ENCODE measurements around the gene TMEM190.
"Not testable (repeated sequence)": the region's sequence is repeated elsewhere in the genome, so short reads cannot be mapped to it uniquely, and the experiment has no call there.

Gene TMEM190

DNA sequence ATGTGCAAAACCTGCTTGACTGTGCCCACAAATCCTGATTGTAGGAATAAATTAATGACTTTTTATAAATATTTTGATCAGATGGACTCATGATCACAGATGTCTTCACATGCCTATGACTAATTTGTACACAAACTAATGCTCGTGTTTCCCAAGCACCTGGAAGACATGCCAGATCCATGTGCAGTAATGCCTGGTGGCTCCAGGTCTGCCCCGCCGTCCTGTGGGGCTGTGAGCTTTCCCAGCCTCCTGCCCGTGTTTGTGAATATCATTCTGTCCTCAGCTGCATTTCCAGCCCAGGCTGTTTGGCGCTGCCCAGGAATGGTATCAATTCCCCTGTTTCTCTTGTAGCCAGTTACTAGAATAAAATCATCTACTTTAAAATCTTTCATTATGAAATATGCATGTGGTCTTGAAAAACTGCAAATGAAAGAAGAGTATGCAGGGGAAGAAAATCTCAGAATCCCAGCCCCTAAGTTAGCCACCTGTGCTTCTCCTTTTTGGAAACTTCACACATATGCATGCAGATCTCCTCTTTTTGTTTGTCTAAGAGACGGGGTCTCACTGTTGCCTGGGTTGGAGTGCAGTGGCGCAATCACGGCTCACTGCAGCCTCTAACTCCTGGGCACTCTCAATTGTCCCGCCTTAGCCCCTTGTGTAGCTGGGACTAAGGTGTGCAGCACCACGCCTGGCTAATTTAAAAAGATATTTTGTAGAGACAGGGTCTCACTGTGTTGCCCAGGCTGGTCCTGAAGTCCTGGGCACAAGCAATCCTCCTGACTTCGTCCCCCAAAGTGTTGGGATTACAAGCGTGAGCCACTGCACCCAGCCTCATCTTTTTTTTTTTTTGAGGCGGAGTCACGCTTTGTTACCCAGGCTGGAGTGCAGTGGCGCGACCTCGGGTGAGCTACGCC is 15.3 kb downstream of the TMEM190 start:
- no peak for DNase-seq

DNA sequence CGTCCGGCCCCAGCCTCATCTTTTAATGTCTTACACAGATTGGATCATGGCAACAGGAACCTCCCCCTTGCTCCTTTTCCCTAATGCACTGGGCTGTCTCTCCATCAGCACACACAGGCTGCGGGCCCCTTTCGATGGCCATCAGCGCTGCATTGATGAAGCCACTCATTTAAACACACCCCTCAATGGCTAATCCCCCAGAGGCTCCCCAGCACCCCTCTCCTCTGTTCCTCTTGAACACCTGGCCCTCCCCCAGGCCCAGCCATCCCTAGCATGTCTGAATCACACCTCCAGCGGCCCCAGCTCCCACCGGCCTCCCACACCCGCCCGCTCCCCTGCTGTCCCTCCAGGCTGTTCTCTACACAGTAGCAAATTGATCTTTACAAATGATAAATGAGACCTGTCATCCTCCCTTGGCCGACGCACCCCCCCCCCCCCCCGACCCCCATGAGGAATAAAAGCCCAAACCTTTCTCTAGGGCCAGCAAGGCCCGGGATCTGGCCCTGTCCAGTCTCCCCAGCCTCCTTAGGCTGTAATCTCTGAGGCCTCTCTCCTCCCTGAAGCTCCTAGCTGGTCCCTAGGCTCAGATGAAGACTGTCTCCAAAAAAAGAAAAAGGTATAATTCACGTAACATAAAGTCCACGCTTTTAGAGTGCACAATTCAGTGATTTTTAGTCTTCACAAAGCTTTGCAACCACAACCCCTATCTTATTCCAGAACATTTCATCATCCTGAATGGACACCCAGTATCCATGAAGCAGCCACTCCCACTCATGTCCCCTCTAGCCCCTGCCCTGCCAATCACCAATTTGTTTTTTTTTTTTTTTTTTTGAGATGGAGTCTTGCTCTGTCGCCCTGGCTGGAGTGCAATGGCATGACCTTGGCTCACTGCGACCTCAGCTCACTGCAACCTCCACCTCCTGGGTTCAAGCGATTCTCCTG is 16.5 kb downstream of the TMEM190 start:
- DNase-seq = no peak

DNA sequence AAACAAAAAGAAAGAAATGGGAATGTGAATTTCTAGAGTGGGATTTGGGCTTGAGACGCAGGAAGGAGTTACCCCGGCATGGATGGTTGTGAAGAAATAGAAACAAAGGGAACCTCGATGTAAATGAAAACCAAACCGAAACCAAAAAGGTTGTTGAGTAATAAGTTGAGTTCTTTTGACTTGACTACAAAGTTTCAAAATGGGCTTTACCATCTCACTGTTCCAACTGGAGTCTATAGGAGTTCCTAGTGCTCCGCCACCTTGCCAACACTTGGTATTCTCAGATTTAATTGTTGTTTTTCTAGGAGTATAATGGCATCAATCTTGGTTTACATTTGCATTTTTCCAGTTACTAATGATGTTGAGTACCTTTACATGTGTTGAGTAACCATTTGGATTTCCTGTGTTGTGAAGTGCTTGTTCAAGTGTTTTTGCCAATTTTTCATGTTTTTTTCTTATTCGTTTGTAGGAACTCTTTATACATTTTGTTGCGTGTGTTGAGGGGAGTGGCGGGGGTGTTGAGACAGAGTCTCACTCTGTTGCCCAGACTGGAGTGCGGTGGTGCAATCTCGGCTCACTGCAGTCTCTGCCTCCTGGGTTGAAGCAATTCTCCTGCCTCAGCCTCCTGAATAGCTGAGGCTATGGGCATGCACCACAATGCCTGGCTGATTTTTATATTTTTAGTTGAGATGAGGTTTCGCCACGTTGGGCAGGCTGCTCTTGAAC is 21.7 kb downstream of the TMEM190 start:
- DNase-seq = no peak

DNA sequence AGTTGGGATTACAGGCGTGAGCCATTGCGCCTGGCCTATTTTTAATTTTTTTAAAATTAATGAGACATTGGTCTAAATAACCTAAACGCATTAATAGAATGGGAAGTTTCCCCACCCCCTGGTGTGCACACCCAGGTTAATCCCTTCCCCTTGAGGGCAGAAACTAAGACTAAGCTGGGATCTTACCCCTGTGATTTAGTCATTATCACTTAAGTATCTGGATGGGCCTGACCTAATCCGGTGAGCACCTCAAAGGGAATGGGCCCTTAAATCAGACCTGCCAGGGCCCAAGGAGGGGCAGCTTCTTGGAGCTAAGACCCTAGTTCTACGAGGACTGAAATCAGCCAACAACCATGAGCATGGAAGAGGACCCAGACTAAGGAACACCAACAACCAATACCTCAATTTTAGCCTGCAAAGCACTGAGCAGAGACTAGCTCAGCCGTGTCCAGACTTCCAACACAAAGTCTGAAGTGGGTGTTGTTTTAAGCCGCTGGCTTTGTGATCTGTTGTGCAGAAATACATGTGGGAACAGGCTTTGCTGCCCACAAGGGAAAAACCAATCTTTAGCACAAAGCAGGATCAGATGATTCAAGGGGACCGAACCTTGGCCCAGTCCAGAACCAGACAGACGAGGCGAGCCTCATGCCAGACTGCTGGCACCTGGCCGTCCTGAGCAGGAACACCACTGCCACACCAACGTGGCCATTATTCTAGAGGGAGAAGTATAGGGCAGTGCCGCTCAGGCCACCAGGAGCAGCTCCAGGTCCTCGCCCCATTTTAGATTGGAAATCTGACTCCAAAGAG is 23.9 kb downstream of the TMEM190 start:
- no peak for DNase-seq

DNA sequence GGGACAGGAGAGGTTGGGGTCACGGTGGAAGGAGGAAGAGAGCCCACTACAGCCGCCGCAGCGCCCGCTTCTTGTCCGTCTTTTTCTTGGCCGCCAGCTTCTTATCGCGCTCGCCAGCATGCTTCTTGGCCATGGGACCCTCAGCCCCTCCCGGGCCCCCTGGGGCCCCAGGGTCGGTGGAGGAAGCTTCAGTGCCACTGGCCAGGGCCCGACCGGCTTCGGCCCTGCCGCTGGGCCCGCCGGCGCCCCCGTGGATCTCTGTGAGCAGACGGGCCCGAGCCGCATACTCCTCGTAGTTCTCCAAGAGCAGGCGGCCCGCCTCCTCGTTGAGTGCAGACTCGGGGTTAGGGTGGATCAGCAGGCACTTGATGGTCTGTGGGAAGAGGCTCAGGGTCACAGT is 24.8 kb downstream of the TMEM190 start:
- DNase-seq = not testable (repeated sequence)

DNA sequence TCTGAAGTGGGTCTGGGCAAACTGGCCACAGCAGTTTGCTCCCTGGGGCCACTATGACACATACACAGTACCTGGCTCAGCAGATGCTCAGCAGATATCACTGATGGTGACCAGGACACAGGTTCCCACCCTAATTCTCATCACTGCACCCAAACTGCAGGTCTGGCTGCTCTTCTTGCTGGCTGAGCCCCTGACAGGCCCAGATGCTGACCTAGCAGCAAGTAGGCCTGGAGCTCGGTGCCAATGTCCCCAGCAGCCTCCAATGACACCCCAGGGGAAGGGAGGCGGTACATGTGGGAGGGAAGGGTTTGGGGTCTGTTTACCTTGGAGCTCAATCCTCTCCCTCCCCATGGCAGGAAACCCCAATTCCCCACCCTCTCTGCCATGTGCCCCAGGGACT is 25.9 kb downstream of the TMEM190 start:
- no peak for DNase-seq

DNA sequence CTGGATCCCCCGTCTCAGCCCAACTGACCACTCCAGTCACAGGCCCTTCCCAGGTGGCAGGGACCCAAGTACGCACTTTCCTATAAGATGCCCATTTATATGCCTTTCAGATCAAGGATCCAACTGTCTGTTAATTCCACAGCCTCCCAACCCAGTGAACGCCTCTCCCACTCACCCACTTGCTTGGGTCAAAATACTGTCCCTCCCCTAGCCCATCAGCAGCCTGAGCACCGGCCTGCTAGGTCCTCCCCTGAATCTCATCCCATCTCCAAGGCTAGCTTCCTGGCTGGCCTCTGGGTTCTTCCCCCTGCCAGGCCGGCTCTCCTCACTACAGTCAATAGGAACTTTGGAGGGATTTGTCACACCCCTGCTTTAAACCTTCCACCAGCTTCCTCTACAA is 29.0 kb downstream of the TMEM190 start:
- no peak for DNase-seq

DNA sequence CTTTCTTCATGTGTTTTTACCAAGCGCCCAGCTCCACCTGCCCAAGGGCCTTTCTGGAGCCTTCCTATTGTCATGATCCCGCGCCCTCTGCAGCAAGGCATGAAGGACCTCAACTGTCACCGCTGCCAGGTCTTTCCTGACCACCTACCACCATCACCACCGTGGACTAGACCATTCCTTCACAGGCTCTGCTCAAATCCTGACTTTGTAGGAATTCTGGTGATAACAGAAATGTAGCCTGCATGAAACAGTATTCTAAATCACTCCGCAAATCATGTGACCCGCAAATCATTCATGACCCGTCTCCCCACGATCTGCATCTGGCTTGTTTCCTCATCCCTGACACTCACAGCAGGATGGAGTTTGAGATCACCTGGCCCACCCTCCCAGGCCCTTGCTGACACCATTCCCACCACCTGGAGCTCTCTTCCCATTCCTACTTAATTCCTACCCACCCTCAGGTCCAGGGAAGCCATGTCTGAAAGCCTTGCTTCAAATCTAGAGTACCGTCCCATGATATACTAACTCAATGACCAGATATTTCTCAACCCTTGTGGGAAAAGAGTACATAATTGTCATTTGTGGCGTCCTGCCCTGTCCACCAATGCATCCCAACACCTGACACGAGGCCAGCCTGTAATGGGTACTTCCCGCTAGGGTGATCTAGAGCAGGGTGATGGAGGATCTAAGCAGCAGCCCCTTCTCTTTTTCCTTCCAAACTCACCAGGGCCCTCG is 29.6 kb downstream of the TMEM190 start:
- no peak for DNase-seq

DNA sequence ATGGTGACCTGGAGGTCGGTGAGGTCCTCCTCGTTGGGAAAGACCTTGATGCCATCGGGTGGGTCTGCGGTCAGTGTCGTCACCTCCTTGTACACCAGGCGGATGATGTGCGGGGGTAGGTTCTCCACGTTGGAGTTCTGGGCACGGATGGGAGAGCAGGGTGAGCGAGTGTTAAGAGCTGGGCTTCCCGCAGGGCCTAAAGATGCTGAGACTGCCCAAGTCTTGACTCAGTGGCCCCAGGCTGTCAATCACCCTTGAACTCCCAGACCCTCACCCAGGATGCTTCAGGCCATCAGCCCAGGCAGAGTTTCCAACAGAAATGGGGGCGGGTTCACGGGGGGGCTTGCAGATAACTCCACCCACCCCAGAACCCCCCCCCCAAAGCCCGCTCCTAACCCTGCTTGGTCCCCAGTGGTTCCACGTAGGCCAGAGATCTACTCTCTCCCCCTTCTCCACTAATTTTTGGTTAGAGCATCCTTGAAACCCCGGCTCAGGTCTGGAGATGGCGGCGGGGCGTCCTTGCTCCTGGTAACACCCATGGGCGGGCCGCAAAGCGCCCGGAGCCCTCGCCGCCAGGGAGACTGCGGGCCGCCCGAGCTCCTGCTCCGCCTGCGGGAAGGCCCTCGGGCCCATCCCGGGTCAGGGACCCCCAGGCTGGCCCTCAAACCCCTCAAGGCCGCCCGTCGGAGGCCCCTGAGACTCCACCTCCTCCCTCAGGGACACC is 30.4 kb downstream of the TMEM190 start:
- no peak for DNase-seq

DNA sequence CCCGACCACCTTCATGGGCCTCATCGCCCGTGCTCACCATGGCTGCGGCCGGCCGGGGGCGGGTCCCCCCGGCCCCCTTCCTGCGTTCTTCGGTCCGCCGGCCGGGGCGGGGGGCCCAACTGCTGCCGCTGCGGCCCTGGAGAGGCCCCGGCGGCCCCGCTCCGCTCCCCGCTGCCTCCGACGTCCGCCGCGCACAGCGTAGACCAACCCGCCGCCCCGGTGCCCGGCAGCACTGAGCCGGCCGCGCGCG is 30.8 kb downstream of the TMEM190 start, which contains the start of gene UBE2S:
Gene UBE2S, minus strand, starts transcription at position 239 of the 250 bp plus-strand sequence. Its CDS starts 199 bp downstream, at position 40.
- DNase-seq = not testable (repeated sequence)

DNA sequence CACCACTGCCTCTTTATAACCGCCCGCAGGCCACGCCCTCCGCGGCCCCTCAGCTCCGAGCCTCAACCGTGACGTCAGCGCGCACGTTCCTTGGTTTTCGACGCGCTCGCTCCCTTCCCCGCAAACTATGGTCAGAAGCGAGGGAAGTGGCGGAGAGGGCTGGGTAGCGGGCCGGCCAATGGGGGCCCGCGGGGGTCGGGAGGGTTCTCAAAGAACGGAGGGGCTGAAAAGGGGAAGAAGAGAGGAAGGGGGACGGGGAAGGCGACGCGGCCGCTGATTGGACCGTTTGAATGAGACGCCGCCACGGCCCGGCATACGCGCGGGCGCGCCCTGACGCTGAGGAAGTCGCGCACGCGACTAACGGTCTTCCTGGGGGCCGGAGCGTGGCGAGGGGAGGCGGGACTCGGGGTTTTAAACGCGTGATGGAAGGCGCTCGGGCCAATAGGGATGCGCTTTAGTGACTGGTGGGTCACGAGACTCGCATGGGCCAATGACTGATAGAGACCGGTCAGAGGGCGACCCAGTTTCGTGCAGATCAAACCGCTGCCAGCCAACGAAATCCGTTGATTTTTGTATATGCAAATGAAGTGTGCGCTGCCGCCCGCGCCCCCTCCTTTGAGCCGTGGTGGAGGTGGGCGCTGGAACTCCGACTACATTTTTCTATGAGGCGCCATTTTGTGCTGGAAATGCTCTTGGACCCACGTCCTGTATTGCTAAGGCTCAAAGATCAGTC is 31.3 kb downstream of the TMEM190 start:
- DNase-seq = peak; percentile 97

DNA sequence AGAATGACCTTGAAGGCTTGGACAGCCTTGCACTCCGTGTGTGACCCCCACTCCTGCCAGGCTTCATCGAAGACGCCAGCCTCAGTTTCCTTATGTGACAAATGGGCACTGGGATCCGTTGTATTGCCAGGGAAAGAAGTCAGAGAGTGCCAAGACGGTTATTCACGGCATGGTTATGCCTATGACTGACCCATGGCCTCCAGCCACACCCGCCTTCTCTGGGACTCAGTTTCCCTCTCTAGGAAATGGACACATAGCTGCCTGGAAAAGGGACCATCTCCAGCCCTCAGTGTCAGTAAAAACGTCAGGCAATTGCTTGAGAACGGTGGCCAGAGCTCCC is 31.9 kb downstream of the TMEM190 start:
- DNase-seq = no peak

DNA sequence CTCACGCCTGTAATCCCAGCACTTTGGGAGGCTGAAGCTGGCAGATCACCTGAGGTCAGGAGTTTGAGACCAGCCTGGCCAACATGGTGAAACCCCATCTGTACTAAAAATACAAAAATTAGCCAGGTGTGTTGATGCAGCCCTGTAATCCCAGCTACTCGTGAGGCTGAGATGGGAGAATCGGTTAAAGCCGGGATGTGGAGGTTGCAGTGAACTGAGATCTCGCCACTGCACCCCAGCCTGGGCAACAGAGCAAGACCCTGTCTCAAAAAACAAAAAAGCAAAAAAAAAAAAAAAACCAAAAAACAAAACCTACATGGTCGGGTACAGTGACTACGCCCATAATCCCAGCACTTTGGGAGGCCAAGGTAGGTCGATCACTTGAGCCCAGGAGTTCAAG is 32.6 kb downstream of the TMEM190 start:
- not testable (repeated sequence) for DNase-seq

DNA sequence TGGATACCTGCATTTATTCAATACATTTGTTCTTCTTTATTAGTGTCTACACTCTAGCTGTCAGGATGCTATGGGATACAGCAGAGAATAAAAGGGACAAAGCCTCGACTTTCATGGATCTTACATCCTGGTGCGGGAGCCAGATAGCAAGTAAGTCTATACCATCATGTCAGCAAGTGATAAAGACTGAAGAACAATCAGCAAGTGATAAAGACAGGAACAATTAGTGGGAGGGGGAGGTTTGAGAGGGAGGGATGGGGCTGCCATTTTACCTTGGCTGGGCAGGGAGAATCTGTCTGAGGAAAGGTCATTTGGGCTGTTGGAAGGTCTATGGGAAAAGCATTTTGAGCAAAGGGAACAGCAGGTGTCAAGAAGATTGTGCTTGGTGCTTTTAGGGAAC is 33.5 kb downstream of the TMEM190 start:
- DNase-seq = no peak

DNA sequence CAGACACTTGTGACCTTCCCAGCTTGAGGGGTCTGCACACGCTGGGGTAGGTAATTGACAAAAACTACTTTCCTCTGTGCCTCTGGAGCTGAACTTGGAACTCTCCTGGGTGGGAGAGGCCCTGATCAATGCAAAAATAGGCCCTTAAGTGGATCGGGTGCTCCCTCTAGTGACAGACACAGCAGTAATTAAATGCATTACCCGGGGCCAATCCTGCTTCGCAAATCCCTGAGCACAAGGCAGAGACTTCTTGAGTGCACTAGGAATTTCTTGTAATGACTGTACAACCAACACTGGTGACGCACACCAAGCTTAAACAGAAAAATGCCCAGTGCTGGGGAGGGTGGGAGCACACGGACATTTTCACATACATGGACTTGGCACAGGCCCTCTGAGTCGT is 41.6 kb downstream of the TMEM190 start:
- peak; percentile 63 for DNase-seq

DNA sequence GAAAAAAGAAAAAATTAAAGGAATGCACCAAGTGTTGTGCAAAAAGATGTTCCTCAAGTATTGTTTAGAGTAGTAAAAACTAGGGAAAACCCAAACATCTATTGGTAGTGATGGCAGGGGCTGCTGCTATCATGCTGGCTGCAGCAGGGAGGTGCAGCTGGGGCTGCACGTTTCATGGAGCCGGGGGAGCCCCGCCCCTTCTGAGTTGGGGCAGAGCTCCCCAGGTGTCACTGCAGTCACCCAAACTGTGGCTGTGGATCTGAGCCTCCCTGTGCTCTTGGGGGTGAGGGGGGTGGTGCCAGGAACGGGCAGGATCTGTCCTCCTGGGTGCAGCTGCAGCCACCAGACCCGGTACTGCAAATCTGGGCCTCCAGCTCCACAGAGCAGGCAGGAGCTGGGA is 42.5 kb downstream of the TMEM190 start:
- no peak for DNase-seq

DNA sequence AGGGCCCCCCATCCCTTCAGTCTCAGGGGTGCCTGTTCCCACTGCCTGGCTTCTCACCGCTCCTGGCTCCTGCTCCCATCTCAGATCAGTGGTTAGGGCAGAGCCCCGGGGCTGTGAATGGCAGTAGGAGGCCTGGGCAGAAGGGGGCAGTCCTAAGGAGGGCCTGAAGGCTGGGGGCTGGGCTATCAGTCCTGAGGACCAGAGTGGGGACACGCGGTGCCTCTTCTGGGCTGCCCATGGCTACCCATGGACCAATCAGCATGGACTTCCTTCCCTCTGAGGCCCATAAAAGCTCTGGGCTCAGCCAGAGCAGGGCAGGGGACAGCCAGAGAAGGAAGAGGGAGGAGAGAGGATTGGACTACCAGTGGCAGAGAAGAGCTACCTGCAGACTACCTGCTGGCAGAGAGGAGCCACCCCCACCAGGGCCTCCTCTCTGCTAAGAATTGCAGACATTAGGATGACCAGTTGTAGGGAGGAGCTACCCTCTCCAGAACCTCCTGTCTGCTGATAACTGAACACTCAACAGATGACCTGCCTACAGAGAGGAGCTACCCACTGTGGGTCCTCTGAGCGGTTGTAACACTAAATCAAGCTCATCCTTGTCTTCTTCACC is 43.1 kb downstream of the TMEM190 start:
- DNase-seq = no peak

DNA sequence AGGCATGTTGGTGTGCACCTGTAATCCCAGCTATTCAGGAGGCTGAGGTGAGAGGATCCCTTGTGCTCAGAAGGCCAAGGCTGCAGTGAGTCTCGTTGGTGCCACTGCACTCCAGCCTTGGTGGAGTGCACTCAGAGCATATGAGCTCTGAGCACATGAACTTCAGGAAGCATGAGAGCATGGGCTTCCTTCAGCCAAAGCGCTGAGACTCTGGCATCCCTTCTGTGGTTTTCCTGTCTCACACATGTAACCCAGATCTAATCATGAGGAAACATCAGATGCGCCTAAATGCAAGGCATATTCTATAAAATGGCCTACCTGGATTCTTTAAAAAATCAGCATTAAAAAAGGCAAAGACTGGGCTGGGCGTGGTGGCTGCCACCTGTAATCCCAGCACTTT is 44.7 kb downstream of the TMEM190 start:
- not testable (repeated sequence) for DNase-seq

DNA sequence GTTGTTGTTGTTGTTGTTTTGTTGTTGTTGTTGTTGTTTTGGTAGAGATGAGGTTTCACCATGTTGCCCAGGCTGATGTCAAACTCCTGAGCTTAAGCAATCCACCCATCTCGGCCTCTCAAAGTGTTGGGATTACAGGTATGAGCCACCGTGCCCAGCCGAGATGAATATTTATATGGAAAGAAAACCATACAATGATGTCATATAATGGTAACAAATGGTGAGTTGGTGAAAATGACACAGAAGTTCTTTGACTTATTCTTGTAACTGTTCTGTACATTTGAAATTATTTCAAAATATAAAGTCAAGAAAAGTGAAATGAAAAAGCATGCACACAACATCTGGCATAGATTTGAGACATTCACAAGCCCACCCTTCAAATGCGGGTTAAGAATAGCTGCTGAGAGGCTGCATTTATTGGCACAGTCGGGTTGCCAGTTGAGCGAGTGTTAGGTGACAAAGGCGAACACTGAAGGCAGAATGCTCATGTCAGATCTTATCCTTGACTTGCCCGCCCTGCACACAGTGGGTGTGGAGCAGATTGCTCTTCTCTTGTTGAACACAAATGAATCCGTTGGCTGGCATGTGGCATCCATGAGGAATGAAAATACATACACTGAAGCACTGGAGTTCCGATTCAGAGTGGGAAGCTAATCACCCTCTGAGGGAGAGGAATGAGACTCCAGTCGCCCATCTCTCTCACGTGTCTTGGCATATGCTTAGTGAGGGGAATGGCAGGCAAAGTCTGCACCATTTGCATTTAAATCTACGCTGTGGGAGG is 46.8 kb downstream of the TMEM190 start:
- no peak for DNase-seq
